ENCODE results near the gene RNF144B. TPM values are rescaled to one million over a fixed set of nuclear protein-coding genes. Genes with fewer than 3 reads are reported as not detected.

The RNF144B gene
- total RNA-seq, 1 donor, result 2.6 TPM

DNA sequence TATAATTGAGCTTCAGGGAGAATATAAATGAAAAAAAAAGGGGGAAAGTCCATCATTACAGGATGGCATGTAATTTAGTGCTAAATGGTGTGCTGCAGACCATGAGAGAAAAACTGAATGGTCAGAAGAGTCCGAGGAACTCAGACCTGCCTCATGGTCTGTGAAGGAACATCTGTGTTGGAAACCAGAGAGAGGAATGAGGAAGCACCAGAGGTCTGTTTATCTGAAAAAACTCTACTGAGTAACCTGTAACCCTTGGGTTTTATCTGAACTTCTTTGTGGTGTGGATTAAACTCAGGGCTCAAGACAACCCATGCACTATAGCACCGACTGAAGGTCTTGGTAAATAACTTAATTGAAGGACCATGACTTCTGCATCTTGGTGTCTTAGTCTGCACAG lies 108.1 kb downstream of the RNF144B start:
- TF ChIP-seq CTCF (IDR thresholded peaks at IDR 0.05; ENCODE audit: insufficient read depth, low read depth, low read length), result no peak
- no peak overlapping the region for H3K4me3 ChIP-seq (ENCODE audit: low read depth, low read length)
- no peak for DNase-seq (ENCODE audit: low read depth)

DNA sequence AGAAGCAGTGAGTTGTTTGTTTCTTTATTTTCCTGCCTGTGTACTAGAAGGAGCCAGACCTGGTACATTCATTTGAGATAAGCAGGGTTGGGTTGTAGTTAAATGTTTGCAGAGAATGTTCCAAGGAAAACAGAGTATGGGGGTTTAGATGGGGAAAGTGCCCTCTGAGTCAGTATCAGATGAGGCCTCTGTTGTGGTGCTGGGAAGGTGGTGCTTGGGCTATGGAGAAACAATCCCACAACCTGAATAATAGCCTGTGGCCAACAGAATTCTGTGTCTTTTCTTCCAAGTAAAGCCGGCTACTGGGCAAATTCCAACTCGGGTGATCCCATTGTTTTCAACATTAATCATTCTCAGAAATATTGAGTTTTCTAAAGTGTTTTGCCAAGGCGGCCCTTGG lies 109.3 kb downstream of the RNF144B start:
- no peak for DNase-seq (ENCODE audit: low read depth)
- TF ChIP-seq CTCF (IDR thresholded peaks at IDR 0.05; ENCODE audit: insufficient read depth, low read depth, low read length), result no peak
- H3K4me3 ChIP-seq (ENCODE audit: low read depth, low read length), result no peak overlapping the region

- no peak overlapping the region for H3K4me3 ChIP-seq (ENCODE audit: low read depth, low read length)
- DNase-seq (ENCODE audit: low read depth), result no peak
- no peak for TF ChIP-seq CTCF (IDR thresholded peaks at IDR 0.05; ENCODE audit: insufficient read depth, low read depth, low read length)
Observed at GRCh38 chr6:18497006-18497405, 109.9 kb downstream of the RNF144B start.

- DNase-seq (ENCODE audit: low read depth), result no peak
- no peak for TF ChIP-seq CTCF (IDR thresholded peaks at IDR 0.05; ENCODE audit: insufficient read depth, low read depth, low read length)
- no peak overlapping the region for H3K4me3 ChIP-seq (ENCODE audit: low read depth, low read length)
Observed at GRCh38 chr6:18498408-18498807, 111.3 kb downstream of the RNF144B start.

DNA sequence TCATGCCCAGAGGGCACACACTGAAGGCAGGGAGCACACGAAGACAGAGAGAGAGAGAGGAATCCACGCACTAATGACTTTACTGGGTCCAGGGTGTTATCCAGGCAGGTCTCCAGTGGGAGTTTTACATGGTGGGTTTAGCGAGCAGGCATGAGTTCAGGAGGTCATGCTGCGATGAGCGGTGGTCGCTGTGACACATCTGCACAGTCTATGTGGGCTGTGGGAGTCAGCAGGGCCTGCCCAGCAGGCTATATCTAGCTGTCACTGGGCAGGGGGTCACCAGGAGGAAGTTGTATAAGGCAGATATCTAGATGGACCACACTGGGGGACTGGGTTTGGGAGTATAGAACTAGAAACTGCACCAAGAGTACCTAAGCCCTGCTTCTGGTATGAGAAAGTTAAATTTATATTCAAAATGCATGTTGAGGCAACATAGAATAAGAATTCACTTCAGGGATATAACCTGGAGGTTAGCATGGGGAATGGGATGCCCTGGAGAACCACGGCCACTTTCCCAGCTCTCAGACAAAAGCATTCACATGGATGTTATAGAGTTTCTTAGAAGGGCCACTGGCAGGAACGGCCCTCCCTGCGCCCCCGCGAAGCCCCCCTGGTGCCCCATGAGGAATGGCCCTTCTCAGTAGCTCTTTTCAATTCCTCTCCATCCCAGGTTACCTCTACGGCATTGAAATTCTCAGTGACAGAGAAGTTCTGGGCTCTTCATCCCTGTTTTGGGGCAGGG lies 113.9 kb downstream of the RNF144B start:
- TF ChIP-seq CTCF (IDR thresholded peaks at IDR 0.05; ENCODE audit: insufficient read depth, low read depth, low read length), result no peak
- H3K4me3 ChIP-seq (ENCODE audit: low read depth, low read length), result no peak overlapping the region
- no peak for DNase-seq (ENCODE audit: low read depth)

DNA sequence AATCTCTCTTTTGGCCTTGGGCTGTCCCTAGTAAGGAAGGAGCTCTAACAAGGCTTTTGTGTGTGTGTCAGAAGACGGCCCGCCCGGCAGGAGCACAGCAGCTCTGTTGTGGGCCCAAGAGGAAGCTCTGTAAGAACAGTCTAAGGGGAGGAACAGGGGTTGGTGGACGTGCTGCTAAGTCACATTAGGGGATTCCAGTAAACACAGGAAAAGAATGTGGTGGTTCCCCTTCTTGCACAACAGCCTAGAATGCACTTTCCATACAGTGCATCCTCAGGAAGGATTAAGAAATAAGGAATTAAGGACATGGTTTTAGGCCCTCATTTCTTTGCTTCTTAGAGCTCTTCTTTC lies 114.5 kb downstream of the RNF144B start:
- H3K4me3 ChIP-seq (ENCODE audit: low read depth, low read length), result no peak overlapping the region
- TF ChIP-seq CTCF (IDR thresholded peaks at IDR 0.05; ENCODE audit: insufficient read depth, low read depth, low read length), result no peak
- DNase-seq (ENCODE audit: low read depth), result peak; percentile 40

DNA sequence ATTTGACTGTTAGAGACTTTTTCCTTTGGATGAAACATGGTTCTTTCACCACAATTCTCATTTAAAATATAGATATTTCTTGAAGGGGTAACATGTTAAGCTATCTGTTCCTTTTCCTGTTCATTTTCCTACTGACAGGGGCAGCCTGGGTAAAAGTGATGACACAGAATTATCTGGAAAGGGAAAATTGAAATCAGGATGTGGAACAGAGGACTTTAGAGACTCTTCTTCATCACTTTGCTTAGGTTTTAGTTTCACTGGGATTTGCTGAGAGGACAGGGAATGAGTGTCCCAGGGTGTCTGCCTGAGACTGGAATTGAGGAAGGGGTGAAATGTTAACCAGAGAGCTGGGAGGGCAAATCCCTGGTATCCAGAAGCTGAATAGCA lies 116.0 kb downstream of the RNF144B start:
- no peak for DNase-seq (ENCODE audit: low read depth)
- no peak overlapping the region for H3K4me3 ChIP-seq (ENCODE audit: low read depth, low read length)
- TF ChIP-seq CTCF (IDR thresholded peaks at IDR 0.05; ENCODE audit: insufficient read depth, low read depth, low read length), result no peak
